ENCODE results near the gene TAS2R20. TPM values are rescaled to one million over a fixed set of nuclear protein-coding genes. Genes with fewer than 3 reads are reported as not detected.

The TAS2R20 gene
- total RNA-seq, 6 experiments from 2014 or later = 0.18 to 0.47 (median 0.31) TPM

GRCh38 chr12:11023387-11023786 is 25.3 kb upstream of the TAS2R20 start:
- no peak for DNase-seq
- Mint-ChIP-seq H3K36me3 (ENCODE audit: low read depth) (peaks cover 15% of the 10 kb centered on the region), H3K4me3 (no peak overlapping the region), H3K4me1 (ENCODE audit: low read depth) (no peaks in the 10 kb centered on the region), H3K9me3 (peaks cover 6% of the 10 kb centered on the region; the same call in 1 of the 2 replicates), H3K27ac (no peak overlapping the region), H3K27me3 (ENCODE audit: insufficient read depth) (no peaks in the 10 kb centered on the region)
- TF ChIP-seq, protein P1, sequence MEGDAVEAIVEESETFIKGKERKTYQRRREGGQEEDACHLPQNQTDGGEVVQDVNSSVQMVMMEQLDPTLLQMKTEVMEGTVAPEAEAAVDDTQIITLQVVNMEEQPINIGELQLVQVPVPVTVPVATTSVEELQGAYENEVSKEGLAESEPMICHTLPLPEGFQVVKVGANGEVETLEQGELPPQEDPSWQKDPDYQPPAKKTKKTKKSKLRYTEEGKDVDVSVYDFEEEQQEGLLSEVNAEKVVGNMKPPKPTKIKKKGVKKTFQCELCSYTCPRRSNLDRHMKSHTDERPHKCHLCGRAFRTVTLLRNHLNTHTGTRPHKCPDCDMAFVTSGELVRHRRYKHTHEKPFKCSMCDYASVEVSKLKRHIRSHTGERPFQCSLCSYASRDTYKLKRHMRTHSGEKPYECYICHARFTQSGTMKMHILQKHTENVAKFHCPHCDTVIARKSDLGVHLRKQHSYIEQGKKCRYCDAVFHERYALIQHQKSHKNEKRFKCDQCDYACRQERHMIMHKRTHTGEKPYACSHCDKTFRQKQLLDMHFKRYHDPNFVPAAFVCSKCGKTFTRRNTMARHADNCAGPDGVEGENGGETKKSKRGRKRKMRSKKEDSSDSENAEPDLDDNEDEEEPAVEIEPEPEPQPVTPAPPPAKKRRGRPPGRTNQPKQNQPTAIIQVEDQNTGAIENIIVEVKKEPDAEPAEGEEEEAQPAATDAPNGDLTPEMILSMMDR (IDR thresholded peaks at IDR 0.05) = no peak

GRCh38 chr12:11022520-11022919 is 24.4 kb upstream of the TAS2R20 start, which contains the start of gene TAS2R19:
Gene TAS2R19 (minus strand): TSS chr12:11022620. CDS start chr12:11022571, 49 bp downstream.
- no peak within 1 kb of the TSS for H3K4me3 Mint-ChIP-seq
- no peak for DNase-seq
- no peaks in the 10 kb centered on the region for H3K4me1 Mint-ChIP-seq (ENCODE audit: low read depth)
- H3K36me3 Mint-ChIP-seq (ENCODE audit: low read depth) = peaks cover 10% of the 10 kb centered on the region
- H3K27me3 Mint-ChIP-seq (ENCODE audit: insufficient read depth) = no peaks in the 10 kb centered on the region
- H3K27ac Mint-ChIP-seq = no peak within 1 kb of the TSS
- H3K9me3 Mint-ChIP-seq = peaks cover 6% of the 10 kb centered on the region; the same call in 1 of the 2 replicates
- TF ChIP-seq, protein P1 (IDR thresholded peaks at IDR 0.05) = no peak

DNA sequence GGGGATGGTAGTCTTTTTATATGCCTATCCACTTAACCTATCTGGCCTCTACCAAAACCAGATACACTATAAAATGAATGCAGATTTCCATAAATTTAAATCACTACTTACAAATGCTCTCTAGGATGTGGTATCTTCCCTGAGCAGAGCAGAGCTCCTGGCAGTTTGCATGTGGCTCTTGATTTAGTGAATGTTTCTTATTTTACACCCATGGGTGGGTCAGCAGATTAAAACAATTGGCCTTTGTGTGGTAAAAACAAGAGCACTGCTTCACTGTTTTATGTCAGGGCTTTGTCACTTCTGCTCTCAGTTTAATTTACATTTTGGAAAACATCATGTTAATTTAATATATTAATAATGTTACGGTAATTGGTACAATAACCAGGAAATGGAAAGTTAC is 18.8 kb upstream of the TAS2R20 start:
- peaks cover 11% of the 10 kb centered on the region for H3K4me1 Mint-ChIP-seq (ENCODE audit: low read depth)
- no peak overlapping the region for H3K27ac Mint-ChIP-seq
- peaks cover 7% of the 10 kb centered on the region; the same call in 1 of the 2 replicates for H3K36me3 Mint-ChIP-seq (ENCODE audit: low read depth)

GRCh38 chr12:11015775-11016430 is 17.8 kb upstream of the TAS2R20 start:
- DNase-seq = no peak
- Mint-ChIP-seq H3K27ac (no peak overlapping the region), H3K9me3 (no peaks in the 10 kb centered on the region), H3K4me1 (ENCODE audit: low read depth) (peaks cover 11% of the 10 kb centered on the region), H3K27me3 (ENCODE audit: insufficient read depth) (no peaks in the 10 kb centered on the region), H3K36me3 (ENCODE audit: low read depth) (peaks cover 7% of the 10 kb centered on the region; the same call in 1 of the 2 replicates), H3K4me3 (no peak overlapping the region)
- TF ChIP-seq, protein P1 (IDR thresholded peaks at IDR 0.05) = no peak

More for the DNA sequence above, 18.8 kb upstream of the TAS2R20 start:
- Mint-ChIP-seq H3K27me3 (ENCODE audit: insufficient read depth) (no peaks in the 10 kb centered on the region), H3K9me3 (no peaks in the 10 kb centered on the region), H3K4me3 (no peak overlapping the region)
- TF ChIP-seq, protein P1 (IDR thresholded peaks at IDR 0.05) = no peak
- no peak for DNase-seq

GRCh38 chr12:11014234-11014633 is 16.1 kb upstream of the TAS2R20 start:
- peak; percentile 30 for DNase-seq
- peaks cover 7% of the 10 kb centered on the region; the same call in 1 of the 2 replicates for H3K36me3 Mint-ChIP-seq (ENCODE audit: low read depth)
- no peaks in the 10 kb centered on the region for H3K9me3 Mint-ChIP-seq
- H3K4me1 Mint-ChIP-seq (ENCODE audit: low read depth) = peaks cover 11% of the 10 kb centered on the region
- TF ChIP-seq, protein P1 (IDR thresholded peaks at IDR 0.05) = no peak
- no peak overlapping the region for H3K4me3 Mint-ChIP-seq
- no peaks in the 10 kb centered on the region for H3K27me3 Mint-ChIP-seq (ENCODE audit: insufficient read depth)
- no peak overlapping the region for H3K27ac Mint-ChIP-seq

Measured in HFFc6 (cell line).